Transverse colon (tissue), 4 donors: ENCODE data around the gene NBAS. TPM values are rescaled to one million over a fixed set of nuclear protein-coding genes. Genes with fewer than 3 reads are reported as not detected.

Experiments
- DNase-seq: peaks from one replicate; pipeline ENCODE4 v3.0.0-alpha.2; 2019
- H3K27ac ChIP-seq, 4 donors: fragments of 200-600 bp; sonication (generic); 2 replicates each; pipeline ENCODE4 v1.5.1; 2016 to 2018; ENCODE audit warnings: inconsistent platforms in 4 of 4
- H3K27me3 ChIP-seq: fragments of 200-600 bp; sonication (generic); 2 replicates; pipeline ENCODE4 v1.5.1; 2017; ENCODE audit warnings: inconsistent platforms
- H3K36me3 ChIP-seq, 4 donors: fragments of 200-600 bp; sonication (generic); 2 replicates each; pipeline ENCODE4 v1.5.1; 2017 to 2019; ENCODE audit warnings: inconsistent platforms in 4 of 4
- H3K4me1 ChIP-seq, 4 donors: fragments of 200-600 bp; sonication (generic); 2 replicates each; pipeline ENCODE4 v1.5.1; 2017 to 2020; ENCODE audit warnings: inconsistent platforms in 4 of 4
- H3K4me3 ChIP-seq, 4 donors: fragments of 200-600 bp; sonication (generic); 1 replicate in 1 of 4; 2 replicates in 3 of 4; pipeline versions ENCODE4 v1.5.1 to v1.6.1; 2017 to 2019; ENCODE audit warnings: inconsistent platforms in 4 of 4
- H3K9me3 ChIP-seq, 2 donors: fragments of 200-600 bp; sonication (generic); 2 replicates each; pipeline ENCODE4 v1.5.1; 2017 to 2019; ENCODE audit warnings: inconsistent platforms in 2 of 2
- EP300 ChIP-seq: sonication (generic); formaldehyde crosslinking; IDR thresholded peaks from one replicate; pipeline ENCODE4 v1.6.1; 2017; ENCODE audit warnings: antibody characterized with exemption, low read depth
- POLR2A ChIP-seq: fragments of 450-650 bp; IDR thresholded peaks from one replicate; pipeline ENCODE4 v1.6.1; 2016; ENCODE audit warnings: antibody characterized with exemption, mild to moderate bottlenecking, moderate library complexity
- POLR2AphosphoS5 ChIP-seq, 3 donors: sonication (generic); formaldehyde crosslinking; IDR thresholded peaks; one replicate each; pipeline ENCODE4 v1.6.1; 2016; ENCODE audit warnings: antibody characterized with exemption in 3 of 3
- WGBS, 2 donors: methylation state at CpG; one replicate each; pipeline ENCODE4 v1.1.5; 2018; ENCODE audit warnings: low coverage in 1 of 2; 5-methylcytosine and 5-hydroxymethylcytosine counted together
- in situ Hi-C, 4 donors: fragments of 200-750 bp; cut with MboI; loops; one replicate each; pipeline versions ENCODE4 v1.15.0 to v1.15.1; 2017; ENCODE audit warnings: low sequenced_read_pairs in 3 of 4, low pct_ligation_motif_present in 1 of 4, low pct_unique_long_range_greater_than_20kb in 1 of 4
- intact Hi-C: fragments of 100-400 bp; cut with DNase I; formaldehyde crosslinking; loops from one replicate; pipeline ENCODE4 v1.15.1; 2023; ENCODE audit warnings: low total_unique reads
- total RNA-seq, 4 donors: library from RNA; depleted of rRNA; stranded (reverse); fragments of >200 nt; gene quantifications; one replicate each; pipeline ENCODE4 v1.1.0, GENCODE V29; 2016
- TF ChIP-seq, protein P1 (sequence below), 5 experiments: fragments of 200-600 bp in 3 of 5; fragments of 450-650 bp in 2 of 5; sonication (generic) in 3 of 5; IDR thresholded peaks; 1 replicate in 2 of 5; 2 replicates in 3 of 5; pipeline ENCODE4 v1.5.1; 2016 to 2017; ENCODE audit warnings: antibody characterized with exemption in 5 of 5, inconsistent platforms in 3 of 5, mild to moderate bottlenecking in 2 of 5, moderate library complexity in 1 of 5

NBAS gene
- total RNA-seq, 4 donors from 2014 or later: 30.6 to 43.2 (median 34.5) TPM

DNA sequence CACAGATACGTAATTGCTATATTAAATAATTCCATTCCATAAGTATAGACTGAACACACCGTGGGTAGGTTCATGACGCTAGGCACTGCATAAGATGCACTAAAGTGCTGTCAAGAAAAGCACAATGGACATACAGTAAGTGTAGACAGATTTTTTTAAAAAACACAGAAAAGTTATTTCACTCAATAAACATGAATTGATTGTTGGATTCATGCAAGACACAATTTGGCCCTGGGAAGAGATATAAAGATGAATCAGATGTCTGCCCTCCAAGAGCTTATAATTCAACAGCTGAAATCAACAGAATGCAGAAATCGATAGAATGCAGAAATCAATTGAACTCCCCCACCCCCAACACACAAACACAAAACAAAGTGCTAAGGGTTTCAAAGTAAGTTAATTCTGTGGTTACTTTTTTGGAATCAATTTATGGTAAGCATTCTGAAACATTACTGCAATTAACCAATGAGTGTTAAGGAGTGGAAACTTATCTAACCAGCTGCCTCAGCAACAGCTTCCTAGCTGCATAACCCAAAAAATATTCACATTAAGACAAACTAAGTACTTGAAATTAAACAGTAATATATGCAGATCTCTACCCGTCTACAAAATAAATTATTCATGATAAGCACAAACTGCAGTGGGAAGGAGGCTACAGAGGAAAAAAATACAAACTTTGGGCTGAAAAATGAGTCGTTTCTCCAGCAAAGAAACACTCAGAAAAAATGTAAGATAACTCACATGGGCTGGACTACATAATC is 1.6 kb downstream of the NBAS start:
- Histone ChIP-seq H3K4me1 (peaks cover 4 to 23% (median 17%) of the 10 kb centered on the region in 4 donors), H3K36me3 (no peaks in the 10 kb centered on the region), H3K27ac (no peak overlapping the region), H3K4me3 (peak overlapping the region in 1 of 4 donors; percentile 73), H3K27me3 (no peaks in the 10 kb centered on the region), H3K9me3 (no peaks in the 10 kb centered on the region)
- DNase-seq: no peak
- WGBS, 2 donors: 68 to 73% methylated on average over 6 of the region's 6 CpGs
- in situ Hi-C loops: no loop called here
- TF ChIP-seq, protein P1, sequence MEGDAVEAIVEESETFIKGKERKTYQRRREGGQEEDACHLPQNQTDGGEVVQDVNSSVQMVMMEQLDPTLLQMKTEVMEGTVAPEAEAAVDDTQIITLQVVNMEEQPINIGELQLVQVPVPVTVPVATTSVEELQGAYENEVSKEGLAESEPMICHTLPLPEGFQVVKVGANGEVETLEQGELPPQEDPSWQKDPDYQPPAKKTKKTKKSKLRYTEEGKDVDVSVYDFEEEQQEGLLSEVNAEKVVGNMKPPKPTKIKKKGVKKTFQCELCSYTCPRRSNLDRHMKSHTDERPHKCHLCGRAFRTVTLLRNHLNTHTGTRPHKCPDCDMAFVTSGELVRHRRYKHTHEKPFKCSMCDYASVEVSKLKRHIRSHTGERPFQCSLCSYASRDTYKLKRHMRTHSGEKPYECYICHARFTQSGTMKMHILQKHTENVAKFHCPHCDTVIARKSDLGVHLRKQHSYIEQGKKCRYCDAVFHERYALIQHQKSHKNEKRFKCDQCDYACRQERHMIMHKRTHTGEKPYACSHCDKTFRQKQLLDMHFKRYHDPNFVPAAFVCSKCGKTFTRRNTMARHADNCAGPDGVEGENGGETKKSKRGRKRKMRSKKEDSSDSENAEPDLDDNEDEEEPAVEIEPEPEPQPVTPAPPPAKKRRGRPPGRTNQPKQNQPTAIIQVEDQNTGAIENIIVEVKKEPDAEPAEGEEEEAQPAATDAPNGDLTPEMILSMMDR (IDR thresholded peaks at IDR 0.05): no peak
- TF ChIP-seq EP300: no peak
- TF ChIP-seq POLR2AphosphoS5 (IDR thresholded peaks at IDR 0.05): no peak
- no peak for TF ChIP-seq POLR2A
- intact Hi-C loops: loop anchor here (1.0 kb wide), 1 partner anchor 33 kb away; no protein-coding TSS in a partner anchor

DNA sequence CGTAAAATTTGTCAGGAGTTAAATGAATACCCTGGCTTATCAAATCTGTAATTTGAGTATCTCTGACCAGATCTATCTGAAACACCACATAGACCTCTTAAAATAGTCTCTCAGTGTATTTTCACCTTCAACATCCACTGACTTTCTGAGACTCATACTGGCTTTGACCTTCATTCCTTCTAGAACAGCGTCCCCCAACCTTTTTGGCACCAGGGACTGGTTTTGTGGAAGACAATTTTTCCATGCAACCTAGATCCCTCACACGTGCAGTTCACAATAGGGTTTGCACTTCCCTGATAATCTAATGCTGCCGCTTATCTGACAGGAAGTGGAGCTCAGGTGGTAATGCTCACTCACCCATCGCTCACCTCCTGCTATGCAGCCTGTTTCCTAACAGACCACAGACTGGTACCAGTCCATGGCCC is 3.2 kb downstream of the NBAS start:
- WGBS, 2 donors: 74 to 75% methylated on average over 5 of the region's 5 CpGs
- DNase-seq: no peak
- Histone ChIP-seq H3K4me1 (peaks cover 4 to 23% (median 17%) of the 10 kb centered on the region in 4 donors), H3K27me3 (no peaks in the 10 kb centered on the region), H3K36me3 (no peaks in the 10 kb centered on the region), H3K27ac (no peak overlapping the region), H3K4me3 (no peak overlapping the region), H3K9me3 (no peaks in the 10 kb centered on the region)
- in situ Hi-C loops (no loop called here), intact Hi-C loops (no loop called here)
- TF ChIP-seq EP300 (no peak), POLR2AphosphoS5 (IDR thresholded peaks at IDR 0.05) (no peak), POLR2A (no peak)
- TF ChIP-seq, protein P1 (IDR thresholded peaks at IDR 0.05): no peak

DNA sequence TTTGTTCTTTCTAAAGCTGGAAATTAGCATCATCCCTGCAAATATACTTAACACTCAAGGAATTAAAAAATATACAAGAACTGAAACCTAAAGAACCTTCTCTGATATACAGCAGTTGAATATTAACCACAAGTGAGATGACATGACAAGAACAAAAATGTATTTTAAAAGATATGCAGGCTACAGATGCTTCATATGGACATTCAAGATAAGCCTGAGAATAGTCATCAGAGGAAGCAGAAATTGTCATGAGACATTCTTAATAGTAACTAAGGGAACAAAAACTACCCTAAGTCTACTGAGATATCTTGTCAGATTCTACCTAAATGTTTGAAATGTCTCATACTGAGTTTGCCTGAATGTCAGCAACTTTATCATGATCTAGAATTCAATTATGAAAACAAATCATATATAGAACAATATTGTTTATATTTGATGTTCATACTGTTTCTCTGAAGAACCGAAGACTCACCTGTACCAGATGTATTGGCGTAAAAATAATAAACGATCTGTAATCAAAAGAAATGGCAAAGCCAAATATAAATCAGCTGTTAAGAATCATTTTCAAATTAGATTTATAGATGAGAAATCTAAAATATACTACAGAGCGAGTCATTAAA is 4.7 kb downstream of the NBAS start:
- peaks cover 0 to 10% (median 0%) of the 10 kb centered on the region in 4 donors for H3K36me3 ChIP-seq
- intact Hi-C loops: no loop called here
- in situ Hi-C loops: no loop called here
- H3K9me3 ChIP-seq: no peaks in the 10 kb centered on the region
- H3K4me1 ChIP-seq: peaks cover 4 to 16% (median 12%) of the 10 kb centered on the region in 4 donors
- H3K27ac ChIP-seq: no peak overlapping the region
- no peaks in the 10 kb centered on the region for H3K27me3 ChIP-seq
- no peak for DNase-seq
- H3K4me3 ChIP-seq: no peak overlapping the region
- TF ChIP-seq POLR2AphosphoS5 (IDR thresholded peaks at IDR 0.05) (no peak), POLR2A (no peak), EP300 (no peak)
- TF ChIP-seq, protein P1 (IDR thresholded peaks at IDR 0.05): no peak
- 77 to 94% methylated on average over 4 of the region's 4 CpGs for WGBS, 2 donors

DNA sequence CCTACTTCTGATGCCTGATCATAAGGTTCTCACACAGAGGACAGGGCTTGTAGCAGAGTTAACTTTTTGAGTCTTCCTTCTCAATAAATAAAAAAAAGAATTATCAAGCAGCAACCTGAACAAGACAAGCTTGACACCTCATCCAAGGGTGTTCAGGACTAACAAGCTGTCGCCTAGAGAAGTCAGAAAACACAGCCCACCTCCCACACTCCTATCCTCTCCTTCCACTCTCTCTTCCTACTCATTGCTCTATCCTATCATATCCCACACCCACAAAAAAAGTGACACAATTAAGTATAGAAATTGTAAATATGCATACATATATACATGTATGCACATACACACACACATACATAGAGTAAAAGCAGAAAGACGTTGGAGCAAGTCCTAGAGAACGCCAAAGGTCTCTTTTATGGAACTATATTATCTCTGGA is 5.4 kb downstream of the NBAS start:
- H3K36me3 ChIP-seq: peaks cover 0 to 10% (median 3%) of the 10 kb centered on the region in 4 donors
- TF ChIP-seq, protein P1 (IDR thresholded peaks at IDR 0.05): no peak
- no peak for TF ChIP-seq POLR2A
- no peak for TF ChIP-seq POLR2AphosphoS5 (IDR thresholded peaks at IDR 0.05)
- TF ChIP-seq EP300: no peak
- no peaks in the 10 kb centered on the region for H3K9me3 ChIP-seq
- H3K27me3 ChIP-seq: no peaks in the 10 kb centered on the region
- WGBS, 2 donors: 74 to 87% methylated on average over 3 of the region's 3 CpGs
- no peak for DNase-seq
- no peak overlapping the region for H3K27ac ChIP-seq
- in situ Hi-C loops (no loop called here), intact Hi-C loops (no loop called here)
- H3K4me3 ChIP-seq: no peak overlapping the region
- H3K4me1 ChIP-seq: peaks cover 4 to 16% (median 12%) of the 10 kb centered on the region in 4 donors
